A549 (cell line): ENCODE data around the gene BFSP1. TPM values are rescaled to one million over a fixed set of nuclear protein-coding genes. Genes with fewer than 3 reads are reported as not detected.

ENCODE experiments used
- ATAC-seq, 2 experiments: fragments of 200-7000 bp in 1 of 2; fragments of >200 bp in 1 of 2; cut with Nextera tagmentation in 1 of 2; cut with Tn5 transposase in 1 of 2; 3 replicates each; pipeline versions ENCODE4 v1.8.0 to v1.9.1; 2018 to 2020; ENCODE audit warnings: mild to moderate bottlenecking in 1 of 2, moderate library complexity in 1 of 2
- CTCF ChIA-PET: fragments of 300-600 bp; sonication (Branson Sonifier 250); formaldehyde crosslinking; extraction: SDS; loops from one replicate; lab custom pipeline; 2021; ENCODE audit warnings: antibody characterized with exemption, inconsistent platforms; lab: Yijun Ruan, JAX
- POLR2A ChIA-PET: fragments of 350-600 bp; formaldehyde crosslinking; extraction: SDS; loops from one replicate; lab custom pipeline; 2021; ENCODE audit warnings: antibody characterized with exemption, inconsistent platforms; lab: Yijun Ruan, JAX
- DNase-seq, 2 experiments: peaks; one replicate each; pipeline versions ENCODE4 v3.0.0 to v3.0.0-alpha.2; 2011 to 2016; ENCODE audit warnings: low read depth in 1 of 2, low spot score in 1 of 2
- FAIRE-seq: peaks from 2 replicates; lab custom pipeline; 2011; peaks lifted over from hg19 to GRCh38; lab: Jason Lieb, UNC
- H3K27ac ChIP-seq, 2 experiments: fragments of >200 bp; sonication (Bioruptor Twin); formaldehyde crosslinking; 3 replicates each; pipeline ENCODE4 v1.5.1; 2016 to 2017
- H3K4me1 ChIP-seq: fragments of >200 bp; sonication (Bioruptor Twin); formaldehyde crosslinking; 3 replicates; pipeline ENCODE4 v1.6.1; 2016
- H3K4me2 ChIP-seq: fragments of >200 bp; sonication (Bioruptor Twin); formaldehyde crosslinking; 3 replicates; pipeline ENCODE4 v1.6.1; 2016
- H3K4me3 ChIP-seq: fragments of >200 bp; sonication (Bioruptor Twin); formaldehyde crosslinking; 3 replicates; pipeline ENCODE4 v1.5.1; 2016
- H3K9me3 ChIP-seq: fragments of >200 bp; sonication (Bioruptor Twin); formaldehyde crosslinking; 3 replicates; pipeline ENCODE4 v1.6.1; 2016
- BCL3 ChIP-seq: fragments of >200 bp; sonication (Bioruptor Twin); formaldehyde crosslinking; IDR thresholded peaks from 3 replicates; pipeline ENCODE4 v1.6.1; 2016
- CBX2 ChIP-seq: fragments of 200-600 bp; sonication (generic); IDR thresholded peaks from 2 replicates; pipeline ENCODE4 v1.6.1; 2016; ENCODE audit warnings: low read depth, mild to moderate bottlenecking, borderline replicate concordance
- CBX8 ChIP-seq: fragments of 200-600 bp; sonication (generic); IDR thresholded peaks from 2 replicates; pipeline ENCODE4 v1.6.1; 2016
- CHD2 ChIP-seq: fragments of 150-350 bp; IDR thresholded peaks from 2 replicates; pipeline ENCODE4 v1.6.1; 2014; ENCODE audit warnings: low read length; ENCODE audit not compliant: partially characterized antibody
- CHD4 ChIP-seq: fragments of 200-600 bp; sonication (generic); IDR thresholded peaks from 2 replicates; pipeline ENCODE4 v1.6.1; 2016; ENCODE audit warnings: antibody characterized with exemption, mild to moderate bottlenecking, borderline replicate concordance
- EHF ChIP-seq: fragments of 250-450 bp; sonication (Bioruptor Pico); IDR thresholded peaks from 2 replicates; pipeline ENCODE4 v1.5.0; 2020; ENCODE audit warnings: mild to moderate bottlenecking
- EHMT2 ChIP-seq: fragments of 200-600 bp; sonication (generic); IDR thresholded peaks from 2 replicates; pipeline ENCODE4 v1.6.1; 2016; ENCODE audit warnings: antibody characterized with exemption, low read depth, mild to moderate bottlenecking, moderate library complexity
- ELK1 ChIP-seq: fragments of 150-350 bp; IDR thresholded peaks from 2 replicates; pipeline ENCODE4 v1.6.1; 2014; ENCODE audit warnings: low read depth, mild to moderate bottlenecking, low read length
- ESRRA ChIP-seq: fragments of 150-350 bp; IDR thresholded peaks from 2 replicates; pipeline ENCODE4 v1.6.1; 2014; ENCODE audit warnings: mild to moderate bottlenecking, low read length, borderline replicate concordance
- FOSB ChIP-seq: fragments of 250-450 bp; sonication (Bioruptor Pico); IDR thresholded peaks from 2 replicates; pipeline ENCODE4 v1.5.0; 2020; ENCODE audit warnings: mild to moderate bottlenecking, moderate library complexity
- FOXS1 ChIP-seq: fragments of 250-450 bp; sonication (Bioruptor Pico); IDR thresholded peaks from 2 replicates; pipeline ENCODE4 v1.5.0; 2020; ENCODE audit warnings: mild to moderate bottlenecking, moderate library complexity
- GATA3 ChIP-seq: IDR thresholded peaks from 2 replicates; pipeline ENCODE4 v1.6.1; 2012; ENCODE audit warnings: borderline replicate concordance
- HDAC2 ChIP-seq: fragments of 200-600 bp; sonication (generic); IDR thresholded peaks from 2 replicates; pipeline ENCODE4 v1.6.1; 2016
- HEYL ChIP-seq: fragments of 250-450 bp; sonication (Bioruptor Pico); IDR thresholded peaks from 2 replicates; pipeline ENCODE4 v1.8.0; 2021; ENCODE audit warnings: mild to moderate bottlenecking, moderate library complexity
- HOXA7 ChIP-seq: fragments of 250-450 bp; sonication (Bioruptor Pico); IDR thresholded peaks from 2 replicates; pipeline ENCODE4 v1.5.0; 2020; ENCODE audit warnings: mild to moderate bottlenecking, moderate library complexity
- HOXB13 ChIP-seq: fragments of 250-450 bp; sonication (Bioruptor Pico); IDR thresholded peaks from 2 replicates; pipeline ENCODE4 v1.5.0; 2020; ENCODE audit warnings: low read depth, mild to moderate bottlenecking, moderate library complexity
- HOXB5 ChIP-seq: fragments of 250-450 bp; sonication (Bioruptor Pico); IDR thresholded peaks from 2 replicates; pipeline ENCODE4 v1.5.0; 2020; ENCODE audit warnings: mild to moderate bottlenecking, moderate library complexity
- JUN ChIP-seq, 2 experiments: fragments of >200 bp; sonication (Bioruptor Twin); formaldehyde crosslinking; IDR thresholded peaks; 2 replicates in 1 of 2; 3 replicates in 1 of 2; pipeline ENCODE4 v1.6.1; 2016 to 2017
- JUNB ChIP-seq: fragments of >200 bp; sonication (Bioruptor Twin); formaldehyde crosslinking; IDR thresholded peaks from 2 replicates; pipeline ENCODE4 v1.6.1; 2016
- MAZ ChIP-seq: fragments of 150-350 bp; IDR thresholded peaks from 2 replicates; pipeline ENCODE4 v1.6.1; 2014; ENCODE audit warnings: antibody characterized with exemption, low read depth, low read length, borderline replicate concordance
- NFE2L2 ChIP-seq: fragments of 150-350 bp; conservative IDR thresholded peaks from 2 replicates; pipeline ENCODE4 v1.6.1; 2014; ENCODE audit warnings: low read length
- NPAS2 ChIP-seq: fragments of 250-450 bp; sonication (Bioruptor Pico); IDR thresholded peaks from 2 replicates; pipeline ENCODE4 v1.8.0; 2022; ENCODE audit warnings: mild to moderate bottlenecking, moderate library complexity, borderline replicate concordance
- PBX3 ChIP-seq: IDR thresholded peaks from 2 replicates; pipeline ENCODE4 v1.6.1; 2012
- POLR2A ChIP-seq: IDR thresholded peaks from 2 replicates; pipeline ENCODE4 v1.6.1; 2012; ENCODE audit warnings: mild to moderate bottlenecking, low read length
- RARB ChIP-seq: fragments of 250-450 bp; sonication (Bioruptor Pico); IDR thresholded peaks from 2 replicates; pipeline ENCODE4 v1.8.0; 2021; ENCODE audit warnings: mild to moderate bottlenecking, moderate library complexity
- RCOR1 ChIP-seq: fragments of 150-350 bp; IDR thresholded peaks from 2 replicates; pipeline ENCODE4 v1.6.1; 2014; ENCODE audit warnings: antibody characterized with exemption, low read length, low read depth
- REST ChIP-seq: fragments of 200-600 bp; sonication (generic); IDR thresholded peaks from 2 replicates; pipeline ENCODE4 v1.6.1; 2016; ENCODE audit warnings: antibody characterized with exemption, mild to moderate bottlenecking, moderate library complexity
- RFX5 ChIP-seq: fragments of 450-650 bp; IDR thresholded peaks from 2 replicates; pipeline ENCODE4 v1.7.1; 2014; ENCODE audit warnings: antibody characterized with exemption, mild to moderate bottlenecking, moderate library complexity
- SREBF2 ChIP-seq: fragments of 450-650 bp; IDR thresholded peaks from 2 replicates; pipeline ENCODE4 v1.6.1; 2014; ENCODE audit warnings: mild to moderate bottlenecking, moderate library complexity
- TFCP2L1 ChIP-seq: fragments of 250-450 bp; sonication (Bioruptor Pico); IDR thresholded peaks from 2 replicates; pipeline ENCODE4 v1.5.0; 2021; ENCODE audit warnings: mild to moderate bottlenecking
- USF2 ChIP-seq: fragments of 450-650 bp; IDR thresholded peaks from 2 replicates; pipeline ENCODE4 v1.6.1; 2014; ENCODE audit warnings: antibody characterized with exemption
- ZC3H11A ChIP-seq: fragments of 450-650 bp; IDR thresholded peaks from 2 replicates; pipeline ENCODE4 v1.6.1; 2014; ENCODE audit warnings: antibody characterized with exemption, mild to moderate bottlenecking
- ZFP36 ChIP-seq: fragments of 450-650 bp; IDR thresholded peaks from 2 replicates; pipeline ENCODE4 v1.6.1; 2014; ENCODE audit warnings: borderline replicate concordance; ENCODE audit not compliant: partially characterized antibody
- ZNF302 ChIP-seq: fragments of 250-450 bp; sonication (Bioruptor Pico); IDR thresholded peaks from 2 replicates; pipeline ENCODE4 v1.9.0; 2021; ENCODE audit warnings: inconsistent platforms, mild to moderate bottlenecking, moderate library complexity
- WGBS: methylation state at CpG from one replicate; pipeline ENCODE4 v1.1.6; 2017; ENCODE audit errors: missing lambda C conversion rate; 5-methylcytosine and 5-hydroxymethylcytosine counted together
- polyA plus RNA-seq, 4 experiments: library from polyadenylated mRNA; depleted of rRNA in 3 of 4; stranded (reverse); fragments of >200 nt; fragmentation: RNase III in 1 of 4; extraction: RNeasy Plus Mini Kit Qiagen cat#74134 plus additional on column Dnase treatment in 1 of 4; gene quantifications; 2 replicates in 3 of 4; 3 replicates in 1 of 4; pipeline ENCODE4 v1.2.3, GENCODE V29; 2011 to 2017
- TF ChIP-seq, protein P1 (sequence below): IDR thresholded peaks from 2 replicates; pipeline ENCODE4 v1.6.1; 2012; ENCODE audit warnings: low read depth, borderline replicate concordance

Gene BFSP1
- polyA plus RNA-seq, 2 of the 4 experiments (the other 2 are of a cell fraction), result 7.2 to 8.3 TPM

DNA sequence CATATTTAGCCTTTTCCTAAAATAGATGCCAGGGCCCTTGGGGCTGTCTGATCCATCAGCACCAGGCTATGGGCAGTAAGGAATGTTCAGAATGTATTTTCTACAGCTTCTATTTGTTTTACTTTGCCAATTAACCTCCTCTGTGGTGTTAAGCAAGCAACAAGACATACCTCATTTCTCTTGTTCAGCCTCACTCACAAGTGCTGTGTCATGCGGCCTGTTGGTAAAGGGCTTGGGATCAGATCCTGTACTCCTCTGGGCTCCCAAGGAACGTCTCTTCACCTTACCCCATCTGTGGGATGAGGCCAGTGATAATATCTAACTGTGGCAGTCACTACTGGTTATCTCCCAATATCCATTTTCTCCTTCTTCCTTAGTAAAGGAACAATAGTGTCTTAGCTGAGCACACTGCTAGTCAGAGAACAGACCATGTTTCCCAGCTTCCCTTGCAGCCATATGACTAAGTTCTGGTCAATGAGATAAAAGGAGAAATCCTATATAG lies 31.7 kb upstream of the BFSP1 start:
- FAIRE-seq (peak; percentile 23), DNase-seq (peak in 1 of 2 experiments; percentile 83), ATAC-seq (peak in 1 of 2 experiments; percentile 40; a peak in 3 of 6 replicates)
- Histone ChIP-seq H3K4me3 (no peak overlapping the region), H3K27ac (peak overlapping the region; percentile 89 to 96), H3K9me3 (peaks cover 4% of the 10 kb centered on the region; the same call in 1 of the 3 replicates), H3K4me2 (peak overlapping the region; percentile 12), H3K4me1 (peaks cover 63% of the 10 kb centered on the region)
- CTCF ChIA-PET, result interaction anchor here (1.4 to 3.3 kb wide), 4 partner anchors 18 to 55 kb away, joined by 3 to 15 read pairs (median 9); no protein-coding TSS in a partner anchor
- 46% methylated on average over 2 of the region's 2 CpGs for WGBS
- POLR2A ChIA-PET, result no interaction called here
- TF ChIP-seq BCL3, result no peak
- no peak for TF ChIP-seq SREBF2
- 0 out of 2 replicates have a peak, but pooled peaks have one; percentile 54 for TF ChIP-seq HOXA7 (CRISPR knock-in tag)
- no peak for TF ChIP-seq PBX3
- TF ChIP-seq FOSB (CRISPR knock-in tag), result 0 out of 2 replicates have a peak, but pooled peaks have one; percentile 29
- no peak for TF ChIP-seq JUN (IDR thresholded peaks at IDR 0.05)
- TF ChIP-seq REST, result no peak
- no peak for TF ChIP-seq POLR2A
- TF ChIP-seq TFCP2L1 (CRISPR knock-in tag), result no peak
- no peak for TF ChIP-seq CBX8
- TF ChIP-seq HEYL (CRISPR knock-in tag), result peak; percentile 79; the same call in 1 of the 2 replicates
- TF ChIP-seq GATA3, result no peak
- TF ChIP-seq CHD4, result no peak
- TF ChIP-seq CBX2, result no peak
- no peak for TF ChIP-seq ZC3H11A
- peak; percentile 87 for TF ChIP-seq ZNF302 (CRISPR knock-in tag)
- no peak for TF ChIP-seq HDAC2
- TF ChIP-seq RCOR1, result no peak
- no peak for TF ChIP-seq EHMT2
- TF ChIP-seq CHD2, result no peak
- no peak for TF ChIP-seq ZFP36
- TF ChIP-seq ELK1, result no peak
- TF ChIP-seq RFX5, result no peak
- no peak for TF ChIP-seq MAZ
- TF ChIP-seq JUNB, result 0 out of 2 replicates have a peak, but pooled peaks have one; percentile 5
- no peak for TF ChIP-seq ESRRA
- no peak for TF ChIP-seq NPAS2 (CRISPR knock-in tag)
- TF ChIP-seq NFE2L2, result peak; percentile 34; the same call in 1 of the 2 replicates
- peak; percentile 94; the same call in 1 of the 2 replicates for TF ChIP-seq EHF
- no peak for TF ChIP-seq USF2
- TF ChIP-seq, protein P1, sequence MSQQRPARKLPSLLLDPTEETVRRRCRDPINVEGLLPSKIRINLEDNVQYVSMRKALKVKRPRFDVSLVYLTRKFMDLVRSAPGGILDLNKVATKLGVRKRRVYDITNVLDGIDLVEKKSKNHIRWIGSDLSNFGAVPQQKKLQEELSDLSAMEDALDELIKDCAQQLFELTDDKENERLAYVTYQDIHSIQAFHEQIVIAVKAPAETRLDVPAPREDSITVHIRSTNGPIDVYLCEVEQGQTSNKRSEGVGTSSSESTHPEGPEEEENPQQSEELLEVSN, result no peak
- no peak for TF ChIP-seq RARB (CRISPR knock-in tag)
- peak; percentile 66; the same call in 1 of the 2 replicates for TF ChIP-seq FOXS1 (CRISPR knock-in tag)
- TF ChIP-seq HOXB5 (CRISPR knock-in tag), result peak; percentile 55
- TF ChIP-seq HOXB13, result peak; percentile 92; the same call in 1 of the 2 replicates
